Kidney (tissue), 14 donors: ENCODE results near the gene TEX12. TPM values are rescaled to one million over a fixed set of nuclear protein-coding genes. Genes with fewer than 3 reads are reported as not detected.
"Not testable (repeated sequence)": the region's sequence is repeated elsewhere in the genome, so short reads cannot be mapped to it uniquely, and the experiment has no call there.

Experiments
- DNase-seq, 5 donors: peaks; one replicate each; pipeline ENCODE4 v3.0.0-alpha.2; 2013 to 2020
- FAIRE-seq: peaks from 2 replicates; lab custom pipeline; 2012; peaks lifted over from hg19 to GRCh38; lab: Jason Lieb, UNC
- H3K27ac ChIP-seq, 2 donors: one replicate each; pipeline ENCODE4 v1.7.0; 2013; ENCODE audit warnings: low read depth in 2 of 2, low read length in 2 of 2, inconsistent platforms in 1 of 2
- H3K27me3 ChIP-seq: one replicate; pipeline ENCODE4 v1.7.1; 2013; ENCODE audit warnings: low read length, inconsistent platforms; ENCODE audit not compliant: control insufficient read depth, insufficient read depth
- H3K36me3 ChIP-seq, 3 donors: one replicate each; pipeline versions ENCODE4 v1.7.0 to v1.7.1; 2013; ENCODE audit warnings: low read length in 3 of 3, control low read depth in 1 of 3, inconsistent platforms in 1 of 3; ENCODE audit not compliant: insufficient read depth in 3 of 3, control insufficient read depth in 2 of 3
- H3K4me1 ChIP-seq, 3 donors: one replicate each; pipeline versions ENCODE4 v1.7.0 to v1.7.1; 2013; ENCODE audit warnings: low read length in 3 of 3, inconsistent platforms in 1 of 3, low read depth in 1 of 3; ENCODE audit not compliant: control insufficient read depth in 2 of 3, insufficient read depth in 2 of 3
- H3K4me3 ChIP-seq, 3 donors: one replicate each; pipeline versions ENCODE4 v1.7.0 to v1.8.1; 2013; ENCODE audit warnings: low read length in 3 of 3, control low read depth in 1 of 3, inconsistent platforms in 1 of 3
- H3K9ac ChIP-seq, 3 donors: one replicate each; pipeline versions ENCODE4 v1.7.0 to v1.7.1; 2013; ENCODE audit warnings: low read length in 3 of 3, control low read depth in 1 of 3, inconsistent platforms in 1 of 3
- H3K9me3 ChIP-seq, 3 donors: one replicate each; pipeline versions ENCODE4 v1.7.0 to v1.7.1; 2013; ENCODE audit warnings: low read length in 3 of 3, control low read depth in 1 of 3, inconsistent platforms in 1 of 3; ENCODE audit not compliant: control insufficient read depth in 2 of 3, insufficient read depth in 1 of 3
- CTCF ChIP-seq: IDR thresholded peaks from 3 replicates; pipeline ENCODE4 v1.5.1; 2012; ENCODE audit warnings: mild to moderate bottlenecking, moderate library complexity, borderline replicate concordance; ENCODE audit not compliant: insufficient read depth; ENCODE audit errors: extremely low read depth
- intact Hi-C: fragments of 100-400 bp; cut with DNase I; formaldehyde crosslinking; loops from one replicate; pipeline ENCODE4 v1.11.1; 2022
- polyA plus RNA-seq: library from polyadenylated mRNA; stranded (reverse); fragments of 350-450 nt; fragmentation: Illumina TruSeq; extraction: RNeasy Lipid Tissue Mini Kit (QIAGEN cat#74804); gene quantifications from one replicate; pipeline ENCODE4 v1.2.3, GENCODE V29; 2014; ENCODE audit warnings: low read depth, low replicate concordance; ENCODE audit not compliant: insufficient read depth
- total RNA-seq: library from RNA; stranded (reverse); fragmentation: NEBNext Ultra II Directional; extraction: Animal tissue kit (Norgen Biotek cat#: 25700); gene quantifications from one replicate; pipeline ENCODE4 v1.2.1, GENCODE V29; 2021
- donor health status: control.
- donor health status: control.
- donor health status: control.
- donor health status: control.
- donor health status: control.
- donor health status: DM: yes; HTN: yes; CAD: no.
- donor health status: Normal renal cell carcinoma (clear cell type).

TEX12 gene
- total and polyA plus RNA-seq, 2 donors from 2014 or later, result not detected

- Histone ChIP-seq H3K27ac (no peak overlapping the region), H3K36me3 (no peaks in the 10 kb centered on the region), H3K4me3 (no peak overlapping the region), H3K4me1 (peaks cover 0 to 3% (median 0%) of the 10 kb centered on the region in 3 donors), H3K9me3 (no peaks in the 10 kb centered on the region), H3K9ac (no peak overlapping the region), H3K27me3 (no peaks in the 10 kb centered on the region)
- no peak for TF ChIP-seq CTCF
- DNase-seq (peak in 2 of 5 donors; percentile 38 to 47), FAIRE-seq (no peak)
- intact Hi-C loops, result no loop called here
These were observed 28.8 kb downstream of the TEX12 start for GRCh38 chr11:112195951-112196351.

- DNase-seq, result no peak
- FAIRE-seq, result no peak
- Histone ChIP-seq H3K9me3 (no peaks in the 10 kb centered on the region), H3K36me3 (no peaks in the 10 kb centered on the region), H3K4me3 (no peak overlapping the region), H3K27ac (no peak overlapping the region), H3K9ac (no peak overlapping the region), H3K27me3 (no peaks in the 10 kb centered on the region), H3K4me1 (peaks cover 0 to 3% (median 0%) of the 10 kb centered on the region in 3 donors)
- TF ChIP-seq CTCF, result no peak
- intact Hi-C loops, result no loop called here
These were observed 29.4 kb downstream of the TEX12 start for GRCh38 chr11:112196519-112197087.

DNA sequence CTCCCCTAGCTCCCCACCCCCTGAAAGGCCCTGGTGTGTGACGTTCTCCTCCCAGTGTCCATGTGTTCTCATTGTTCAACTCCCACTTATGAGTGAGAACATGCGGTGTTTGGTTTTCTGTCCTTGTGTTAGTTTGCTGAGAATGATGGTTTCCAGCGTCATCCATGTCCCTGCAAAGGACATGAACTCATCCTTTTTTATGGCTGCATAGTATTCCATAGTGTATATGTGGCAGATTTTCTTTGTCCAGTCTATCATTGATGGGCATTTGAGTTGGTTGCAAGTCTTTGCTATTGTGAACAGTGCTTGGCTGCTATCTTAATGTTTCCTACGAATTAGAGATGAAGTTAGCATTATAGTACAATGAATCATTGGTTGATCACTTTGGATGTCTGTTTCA, 31.9 kb downstream of the TEX12 start:
- H3K9ac ChIP-seq, H3K9me3 ChIP-seq, H3K27me3 ChIP-seq, H3K4me3 ChIP-seq, DNase-seq, H3K27ac ChIP-seq, FAIRE-seq, H3K36me3 ChIP-seq, intact Hi-C loops, H3K4me1 ChIP-seq: not testable (repeated sequence)

GRCh38 chr11:112200252-112200651, 33.1 kb downstream of the TEX12 start:
- no peaks in the 10 kb centered on the region for H3K27me3 ChIP-seq
- peaks cover 0 to 3% (median 0%) of the 10 kb centered on the region in 3 donors for H3K4me1 ChIP-seq
- no peak overlapping the region for H3K27ac ChIP-seq
- no peak overlapping the region for H3K4me3 ChIP-seq
- intact Hi-C loops, result no loop called here
- H3K9me3 ChIP-seq, result no peaks in the 10 kb centered on the region
- no peaks in the 10 kb centered on the region for H3K36me3 ChIP-seq
- no peak overlapping the region for H3K9ac ChIP-seq
- FAIRE-seq (no peak), DNase-seq (no peak)
- TF ChIP-seq CTCF, result no peak
